T-cell (primary cell): Measurements from ENCODE around the gene ATAD5. TPM values are rescaled to one million over a fixed set of nuclear protein-coding genes. Genes with fewer than 3 reads are reported as not detected.

Experiments used
- ATAC-seq, 4 experiments: fragments of 200-7000 bp in 3 of 4; fragments of 150-1000 bp in 1 of 4; cut with Tn5 transposase; replicated peaks in 1 of 4; 1 replicate in 3 of 4; 2 replicates in 1 of 4; pipeline ENCODE4 v1.10.0; 2021; ENCODE audit warnings: moderate library complexity in 3 of 4, mild to moderate bottlenecking in 2 of 4, moderate number of reproducible peaks in 1 of 4
- CTCF ChIA-PET, 2 donors: fragments of 300-600 bp; sonication (Branson Sonifier 250); formaldehyde crosslinking; loops; one replicate each; lab custom pipeline; 2022; ENCODE audit warnings: antibody characterized with exemption in 2 of 2; lab: Charles Lee
- POLR2A ChIA-PET, 2 donors: fragments of 300-600 bp; sonication (Branson Sonifier 250); formaldehyde crosslinking; loops; one replicate each; lab custom pipeline; 2022; ENCODE audit warnings: antibody characterized with exemption in 2 of 2; lab: Charles Lee
- DNase-seq, 35 experiments: peaks; one replicate each; pipeline versions ENCODE4 v3.0.0 to v3.0.0-alpha.2; 2013 to 2023
- H3K27ac ChIP-seq: one replicate; pipeline ENCODE4 v1.5.1; 2013; ENCODE audit warnings: low read length
- H3K27me3 ChIP-seq, 2 experiments: replicated peaks in 1 of 2; 1 replicate in 1 of 2; 2 replicates in 1 of 2; pipeline versions ENCODE4 v1.6.1 to v1.7.0; 2013; ENCODE audit warnings: low read length in 1 of 2, mixed read lengths in 1 of 2; ENCODE audit not compliant: control insufficient read depth in 2 of 2, insufficient read depth in 2 of 2; ENCODE audit errors: extremely low read depth in 1 of 2
- H3K36me3 ChIP-seq, 2 donors: 1 replicate in 1 of 2; 2 replicates in 1 of 2; pipeline versions ENCODE4 v1.6.1 to v1.7.0; 2013; ENCODE audit warnings: low read length in 1 of 2; ENCODE audit not compliant: control insufficient read depth in 2 of 2, insufficient read depth in 1 of 2; ENCODE audit errors: extremely low read depth in 1 of 2
- H3K4me1 ChIP-seq, 2 experiments: 1 replicate in 1 of 2; 2 replicates in 1 of 2; pipeline versions ENCODE4 v1.6.1 to v1.7.0; 2013; ENCODE audit warnings: low read length in 2 of 2, mixed read lengths in 1 of 2; ENCODE audit not compliant: insufficient read depth in 2 of 2, control insufficient read depth in 1 of 2; ENCODE audit errors: extremely low read depth in 1 of 2
- H3K4me3 ChIP-seq, 2 donors: 1 replicate in 1 of 2; 2 replicates in 1 of 2; pipeline versions ENCODE4 v1.5.1 to v1.7.0; 2013; ENCODE audit warnings: mild to moderate bottlenecking in 2 of 2, low read length in 1 of 2, moderate library complexity in 1 of 2; ENCODE audit not compliant: control insufficient read depth in 1 of 2; ENCODE audit errors: extremely low read depth in 1 of 2
- H3K9me3 ChIP-seq: 2 replicates; pipeline ENCODE4 v1.7.0; 2013
- H3K27ac Mint-ChIP-seq, 2 donors: one replicate each; pipeline ENCODE4 v1.8.0; 2020 to 2021; ENCODE audit warnings: mild to moderate bottlenecking in 2 of 2, mixed read lengths in 2 of 2
- H3K27me3 Mint-ChIP-seq, 2 donors: one replicate each; pipeline ENCODE4 v1.8.0; 2021 to 2022; ENCODE audit warnings: mixed read lengths in 2 of 2
- H3K36me3 Mint-ChIP-seq: one replicate; pipeline ENCODE4 v1.8.0; 2021; ENCODE audit warnings: mixed read lengths
- H3K4me1 Mint-ChIP-seq, 3 donors: one replicate each; pipeline ENCODE4 v1.8.0; 2020 to 2022; ENCODE audit warnings: mixed read lengths in 3 of 3, mild to moderate bottlenecking in 1 of 3
- H3K4me3 Mint-ChIP-seq, 3 donors: one replicate each; pipeline ENCODE4 v1.8.0; 2020 to 2022; ENCODE audit warnings: mild to moderate bottlenecking in 3 of 3, mixed read lengths in 3 of 3, moderate library complexity in 3 of 3
- H3K9me3 Mint-ChIP-seq, 3 donors: one replicate each; pipeline ENCODE4 v1.8.0; 2020 to 2022; ENCODE audit warnings: mixed read lengths in 3 of 3
- WGBS: methylation state at CpG from one replicate; pipeline ENCODE4 v1.1.5; 2013; ENCODE audit warnings: missing lambda C conversion rate; ENCODE audit not compliant: insufficient coverage; 5-methylcytosine and 5-hydroxymethylcytosine counted together
- total RNA-seq, 35 experiments: library from RNA in 6 of 35; stranded (reverse) in 6 of 35; fragments of 120-200 nt in 1 of 35; gene quantifications; one replicate each; pipeline versions ENCODE4 v1.2.1 to v1.2.4 and lab custom pipeline; 2013 to 2026

ATAD5 gene
- total RNA-seq, 5 donors from 2014 or later (not counting 1 experiment from before 2014, with no cell fraction given): 3.9 to 5.3 (median 4.2) TPM

GRCh38 chr17:30794372-30794771 lies 37.4 kb upstream of the ATAD5 start:
- H3K4me1 Mint-ChIP-seq: peaks cover 19 to 20% (median 19%) of the 10 kb centered on the region in 3 donors
- H3K9me3 ChIP-seq: no peaks in the 10 kb centered on the region
- WGBS: 100% methylated on average over 2 of the region's 5 CpGs
- CTCF ChIA-PET: no interaction called here
- POLR2A ChIA-PET: no interaction called here
- H3K36me3 ChIP-seq: peaks cover 13 to 79% of the 10 kb centered on the region in 2 donors
- H3K9me3 Mint-ChIP-seq: no peaks in the 10 kb centered on the region
- no peak for DNase-seq
- no peak for ATAC-seq
- no peaks in the 10 kb centered on the region for H3K27me3 Mint-ChIP-seq
- H3K27ac ChIP-seq: no peak overlapping the region
- no peak overlapping the region for H3K4me3 Mint-ChIP-seq
- peak overlapping the region; percentile 60 to 71 for H3K27ac Mint-ChIP-seq
- peaks cover 35% of the 10 kb centered on the region for H3K36me3 Mint-ChIP-seq
- no peaks in the 10 kb centered on the region for H3K4me1 ChIP-seq
- H3K27me3 ChIP-seq: no peaks in the 10 kb centered on the region
- no peak overlapping the region for H3K4me3 ChIP-seq

DNA sequence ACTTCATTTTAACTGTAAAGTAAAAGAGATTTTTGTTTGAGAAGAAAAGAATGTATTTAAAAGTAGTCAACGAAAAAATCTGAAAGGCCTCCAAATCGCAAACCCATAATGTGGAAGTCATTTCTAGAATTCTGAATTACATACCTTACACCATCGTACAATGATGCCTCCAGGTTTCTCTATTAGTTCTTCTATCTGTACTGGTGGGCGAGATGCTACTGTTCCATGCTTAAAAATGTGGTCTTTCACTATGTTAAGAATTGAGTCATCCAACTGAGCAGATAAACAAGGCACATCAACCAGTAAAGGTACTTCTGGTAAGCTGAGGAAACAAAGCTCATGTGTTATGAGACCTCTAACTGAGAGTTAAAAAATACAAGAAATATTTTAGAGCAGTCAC lies 35.8 kb upstream of the ATAD5 start:
- no peaks in the 10 kb centered on the region for H3K27me3 Mint-ChIP-seq
- CTCF ChIA-PET: interaction anchor here in 1 of 2 donors (1.5 kb wide), 1 partner anchor 10 kb away, joined by 4 read pairs; no protein-coding TSS in a partner anchor
- no peak for DNase-seq
- H3K9me3 Mint-ChIP-seq: no peaks in the 10 kb centered on the region
- POLR2A ChIA-PET: no interaction called here
- Histone ChIP-seq H3K4me1 (no peaks in the 10 kb centered on the region), H3K27ac (no peak overlapping the region), H3K9me3 (no peaks in the 10 kb centered on the region), H3K4me3 (no peak overlapping the region), H3K36me3 (peaks cover 13 to 88% of the 10 kb centered on the region in 2 donors), H3K27me3 (no peaks in the 10 kb centered on the region)
- peaks cover 11 to 20% (median 15%) of the 10 kb centered on the region in 3 donors for H3K4me1 Mint-ChIP-seq
- peak overlapping the region; percentile 50 to 71 for H3K27ac Mint-ChIP-seq
- no CpG with 5 or more reads among the region's 4 CpGs for WGBS
- no peak overlapping the region for H3K4me3 Mint-ChIP-seq
- no peak for ATAC-seq
- peaks cover 42% of the 10 kb centered on the region for H3K36me3 Mint-ChIP-seq

- ChIA-PET CTCF (no interaction called here), POLR2A (no interaction called here)
- DNase-seq (no peak), ATAC-seq (no peak)
- Histone ChIP-seq H3K36me3 (peaks cover 4 to 65% of the 10 kb centered on the region in 2 donors), H3K9me3 (no peaks in the 10 kb centered on the region), H3K4me1 (peaks cover 5 to 12% of the 10 kb centered on the region in 2 experiments), H3K27ac (no peak overlapping the region), H3K4me3 (no peak overlapping the region), H3K27me3 (no peaks in the 10 kb centered on the region)
- Mint-ChIP-seq H3K9me3 (no peaks in the 10 kb centered on the region), H3K27ac (peak overlapping the region; percentile 57 to 69), H3K27me3 (no peaks in the 10 kb centered on the region), H3K36me3 (peaks cover 40% of the 10 kb centered on the region), H3K4me3 (no peak overlapping the region), H3K4me1 (peaks cover 28 to 57% (median 30%) of the 10 kb centered on the region in 3 donors)
- WGBS: 100% methylated on average over 1 of the region's 1 CpG
These were observed 30.1 kb upstream of the ATAD5 start for GRCh38 chr17:30801671-30802070.

GRCh38 chr17:30805944-30806456 lies 25.8 kb upstream of the ATAD5 start:
- Mint-ChIP-seq H3K36me3 (peaks cover 26% of the 10 kb centered on the region), H3K4me3 (peak overlapping the region in 2 of 3 donors; percentile 54 to 87), H3K27ac (peak overlapping the region; percentile 90 to 99), H3K9me3 (no peaks in the 10 kb centered on the region), H3K27me3 (no peaks in the 10 kb centered on the region), H3K4me1 (peaks cover 57 to 72% (median 58%) of the 10 kb centered on the region in 3 donors)
- peaks cover 35 to 46% of the 10 kb centered on the region in 2 experiments for H3K4me1 ChIP-seq
- H3K27ac ChIP-seq: peak overlapping the region; percentile 8
- DNase-seq: peak in 1 of 35 experiments; percentile 47
- H3K27me3 ChIP-seq: no peaks in the 10 kb centered on the region
- peaks cover 4 to 30% of the 10 kb centered on the region in 2 donors for H3K36me3 ChIP-seq
- no peak for ATAC-seq
- peak overlapping the region in 1 of 2 donors; percentile 5 for H3K4me3 ChIP-seq
- POLR2A ChIA-PET: interaction anchor here in 1 of 2 donors (0.7 kb wide), 1 partner anchor 24 kb away, joined by 5 read pairs; no protein-coding TSS in a partner anchor
- no CpG with 5 or more reads among the region's 2 CpGs for WGBS
- H3K9me3 ChIP-seq: no peaks in the 10 kb centered on the region
- CTCF ChIA-PET: interaction anchor here (0.8 to 4.7 kb wide), 5 partner anchors 10 to 26 kb away, joined by 3 to 33 read pairs (median 4); partner anchors contain the start of genes CRLF3 (in 2 of the 2) and ATAD5 (in 1 of the 2)

DNA sequence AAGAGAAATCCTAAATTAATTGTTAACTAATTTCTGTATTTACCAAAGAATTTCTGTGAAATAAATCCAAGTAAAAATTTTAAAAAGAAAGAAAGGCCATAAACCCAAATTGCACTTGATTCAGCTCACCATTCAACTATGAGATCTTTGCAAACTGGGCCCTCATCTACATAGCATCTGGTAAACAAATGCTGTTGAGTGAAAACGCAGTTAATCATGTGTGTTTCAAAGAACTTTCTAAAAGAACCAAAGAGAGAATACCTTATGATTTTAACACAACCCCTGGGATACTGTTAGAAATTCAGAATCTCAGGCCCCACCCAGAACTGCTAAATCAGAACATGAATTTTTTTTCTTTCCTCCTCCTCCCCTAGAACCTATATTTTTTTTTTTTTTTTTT lies 23.9 kb upstream of the ATAD5 start:
- Mint-ChIP-seq H3K27me3 (no peaks in the 10 kb centered on the region), H3K27ac (peak overlapping the region; percentile 99), H3K4me3 (peak overlapping the region; percentile 70 to 87 (median 80)), H3K36me3 (peaks cover 17% of the 10 kb centered on the region), H3K9me3 (no peaks in the 10 kb centered on the region), H3K4me1 (peaks cover 68 to 70% (median 69%) of the 10 kb centered on the region in 3 donors)
- H3K27me3 ChIP-seq: no peaks in the 10 kb centered on the region
- H3K4me3 ChIP-seq: peak overlapping the region in 1 of 2 donors; percentile 15
- no peaks in the 10 kb centered on the region for H3K9me3 ChIP-seq
- H3K36me3 ChIP-seq: peaks cover 0 to 13% of the 10 kb centered on the region in 2 donors
- no CpG with 5 or more reads among the region's 1 CpG for WGBS
- DNase-seq: no peak
- CTCF ChIA-PET: interaction anchor here (0.6 to 4.7 kb wide), 7 partner anchors 14 to 1966 kb away, joined by 3 to 48 read pairs (median 7); partner anchors contain the start of gene CRLF3 (in 2 of the 2)
- peaks cover 47 to 61% of the 10 kb centered on the region in 2 experiments for H3K4me1 ChIP-seq
- H3K27ac ChIP-seq: peak overlapping the region; percentile 76
- POLR2A ChIA-PET: no interaction called here
- no peak for ATAC-seq

GRCh38 chr17:30808785-30809286 lies 22.9 kb upstream of the ATAD5 start:
- no peaks in the 10 kb centered on the region for H3K9me3 Mint-ChIP-seq
- peaks cover 68 to 75% (median 74%) of the 10 kb centered on the region in 3 donors for H3K4me1 Mint-ChIP-seq
- no peaks in the 10 kb centered on the region for H3K27me3 Mint-ChIP-seq
- ATAC-seq (peak; percentile 89 to 97 (median 96)), DNase-seq (peak in 29 of 35 experiments; percentile 17 to 82 (median 39))
- ChIA-PET CTCF (interaction anchor here (0.7 to 2.9 kb wide), 4 partner anchors 13 to 17 kb away, joined by 3 to 48 read pairs (median 12); partner anchors contain the start of gene CRLF3 (in 2 of the 2)), POLR2A (interaction anchor here in 1 of 2 donors (0.5 kb wide), 1 partner anchor 855 kb away, joined by 3 read pairs; no protein-coding TSS in a partner anchor)
- Histone ChIP-seq H3K27ac (peak overlapping the region; percentile 76), H3K4me1 (peaks cover 55 to 63% of the 10 kb centered on the region in 2 experiments), H3K36me3 (peaks cover 0 to 4% of the 10 kb centered on the region in 2 donors), H3K4me3 (peak overlapping the region; percentile 22 to 42), H3K27me3 (no peaks in the 10 kb centered on the region), H3K9me3 (no peaks in the 10 kb centered on the region)
- H3K36me3 Mint-ChIP-seq: peaks cover 10% of the 10 kb centered on the region
- peak overlapping the region; percentile 99 for H3K27ac Mint-ChIP-seq
- H3K4me3 Mint-ChIP-seq: peak overlapping the region; percentile 80 to 87 (median 80)
- 11% methylated on average over 8 of the region's 9 CpGs for WGBS
